Placental epithelial cell (primary cell): ENCODE measurements around the gene HSPBAP1. TPM values are rescaled to one million over a fixed set of nuclear protein-coding genes. Genes with fewer than 3 reads are reported as not detected.

Experiments used
- total RNA-seq: library from RNA; depleted of rRNA; stranded (reverse); fragments of >200 nt; gene quantifications from 2 replicates; pipeline ENCODE4 v1.2.3, GENCODE V29; 2012

The HSPBAP1 gene
- total RNA-seq, result 3.5 TPM in 2 replicates

GRCh38 chr3:122793568-122794416 is at the start of gene HSPBAP1:
TSS of gene HSPBAP1 (minus strand) at chr3:122793831. CDS start at chr3:122793680, 151 bp downstream.

GRCh38 chr3:122794779-122795673 is 1.4 kb upstream of the HSPBAP1 start, which contains the start of gene SLC49A4:
TSS of gene SLC49A4 (plus strand) at chr3:122795069. CDS start at chr3:122795193, 124 bp downstream.

Other genes starting within 250 kb of the HSPBAP1 start
- 4.1 and 6.7 TPM in 2 replicates for gene PARP9, start 229.5 kb downstream of the HSPBAP1 start, total RNA-seq
- gene DTX3L, start 229.5 kb downstream of the HSPBAP1 start, total RNA-seq, result 7.6 and 9.8 TPM in 2 replicates
- under 0.01 TPM in 1 of 2 replicates, not detected in the other for gene PARP15, start 216.2 kb downstream of the HSPBAP1 start, total RNA-seq
- gene PARP14, start 113.0 kb downstream of the HSPBAP1 start, total RNA-seq, result 7.0 and 34.9 TPM in 2 replicates
- gene SLC49A4, start 1.2 kb upstream of the HSPBAP1 start, total RNA-seq, result 19.6 and 24.4 TPM in 2 replicates
- not detected in 2 replicates for gene SEMA5B, start 233.9 kb upstream of the HSPBAP1 start, total RNA-seq